ENCODE measurements around the gene FOXO4. TPM values are rescaled to one million over a fixed set of nuclear protein-coding genes. Genes with fewer than 3 reads are reported as not detected.

Gene FOXO4
- total RNA-seq, 1 donor from 2014 or later, result 6.5 TPM

GRCh38 chrX:71099736-71100135 is 4.1 kb downstream of the FOXO4 start:
- no peak for DNase-seq (ENCODE audit: low read depth)

GRCh38 chrX:71100581-71101505 is 5.2 kb downstream of the FOXO4 start:
- DNase-seq (ENCODE audit: low read depth), result no peak

DNA sequence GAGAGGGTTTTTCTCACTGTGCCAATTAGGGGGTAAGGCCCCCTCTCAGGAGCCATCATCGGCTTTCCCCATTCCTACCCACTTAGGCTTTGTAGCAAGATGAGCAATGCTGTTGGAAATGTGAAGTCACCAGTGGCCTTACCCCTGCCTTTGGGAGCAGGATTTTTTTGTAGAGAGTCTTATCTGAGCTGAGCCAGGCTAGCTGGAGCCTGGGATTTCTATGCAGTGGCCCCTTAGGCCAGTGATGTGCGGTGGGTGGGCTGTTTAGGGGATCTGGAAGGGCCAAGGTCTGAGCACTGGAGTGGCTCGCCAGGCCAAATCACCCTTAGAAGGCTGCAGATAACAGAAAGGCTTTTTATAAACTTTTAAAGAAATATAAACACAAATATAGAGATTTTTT is 6.6 kb downstream of the FOXO4 start:
- DNase-seq (ENCODE audit: low read depth), result no peak

- no peak for DNase-seq (ENCODE audit: low read depth)
These were observed 7.7 kb downstream of the FOXO4 start for GRCh38 chrX:71103110-71103983.

DNA sequence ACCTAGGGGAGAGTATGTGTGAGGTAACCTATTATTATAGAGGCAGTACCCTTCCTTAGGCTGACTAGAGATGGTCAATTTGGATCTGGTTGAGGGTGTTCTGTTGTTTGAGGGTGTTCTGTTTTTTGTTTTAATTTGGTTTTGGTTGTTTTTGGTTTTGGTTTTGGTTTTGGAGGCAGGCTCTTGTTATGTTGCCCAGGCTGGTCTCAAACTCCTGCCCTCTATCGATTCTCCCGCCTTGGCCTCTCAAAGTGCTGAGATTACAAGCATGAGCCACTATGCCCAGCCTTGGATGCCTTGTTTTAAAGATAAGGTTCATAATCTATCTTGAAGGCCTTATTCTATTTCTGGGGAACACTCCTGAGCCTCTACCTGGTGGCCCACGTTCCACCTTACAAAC is 10.0 kb downstream of the FOXO4 start:
- DNase-seq (ENCODE audit: low read depth), result no peak

DNA sequence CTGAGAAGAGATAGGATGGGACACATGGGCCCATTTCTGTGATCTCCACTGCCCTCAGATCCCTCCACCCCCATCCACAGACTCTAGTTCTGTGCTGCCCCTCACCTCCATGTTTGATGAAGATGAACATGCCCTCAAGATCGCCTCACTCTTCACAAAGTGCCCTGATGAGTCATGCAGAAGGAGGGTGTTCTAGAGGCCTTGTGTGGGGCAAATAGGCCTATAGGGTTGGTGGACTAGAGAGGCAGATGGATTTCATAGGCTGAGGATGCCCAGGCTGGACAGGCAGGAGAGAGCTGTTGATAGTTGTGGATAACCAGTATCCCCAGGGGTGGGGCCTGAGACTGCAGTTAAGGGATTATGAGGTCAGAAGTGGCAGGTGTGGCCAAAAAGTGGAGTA is 10.8 kb downstream of the FOXO4 start, which contains the start of gene CXorf65:
TSS of gene CXorf65 (minus strand) at position 314 of the 400 bp plus-strand sequence. CDS start at position 130, 184 bp downstream.
- DNase-seq (ENCODE audit: low read depth), result no peak

DNA sequence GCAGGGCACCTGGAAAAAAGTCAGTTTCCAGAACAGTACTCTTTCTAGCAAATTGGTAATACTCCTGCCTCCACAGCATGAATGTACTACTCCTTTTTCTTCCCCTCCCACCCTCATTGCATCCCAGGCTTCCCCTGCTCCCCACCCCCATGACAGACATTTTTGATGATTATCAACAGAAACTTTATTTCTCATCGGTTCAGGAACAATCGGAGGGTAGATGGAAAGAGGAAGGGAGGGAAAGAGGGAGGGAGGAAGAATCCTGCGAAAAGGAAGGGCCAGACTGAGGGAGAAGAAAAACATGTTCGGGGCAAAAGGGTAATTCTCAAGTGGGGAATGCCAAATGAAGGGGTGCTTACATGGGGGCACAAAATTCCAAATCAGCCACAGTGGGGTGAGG is 11.6 kb downstream of the FOXO4 start:
- DNase-seq (ENCODE audit: low read depth), result no peak

DNA sequence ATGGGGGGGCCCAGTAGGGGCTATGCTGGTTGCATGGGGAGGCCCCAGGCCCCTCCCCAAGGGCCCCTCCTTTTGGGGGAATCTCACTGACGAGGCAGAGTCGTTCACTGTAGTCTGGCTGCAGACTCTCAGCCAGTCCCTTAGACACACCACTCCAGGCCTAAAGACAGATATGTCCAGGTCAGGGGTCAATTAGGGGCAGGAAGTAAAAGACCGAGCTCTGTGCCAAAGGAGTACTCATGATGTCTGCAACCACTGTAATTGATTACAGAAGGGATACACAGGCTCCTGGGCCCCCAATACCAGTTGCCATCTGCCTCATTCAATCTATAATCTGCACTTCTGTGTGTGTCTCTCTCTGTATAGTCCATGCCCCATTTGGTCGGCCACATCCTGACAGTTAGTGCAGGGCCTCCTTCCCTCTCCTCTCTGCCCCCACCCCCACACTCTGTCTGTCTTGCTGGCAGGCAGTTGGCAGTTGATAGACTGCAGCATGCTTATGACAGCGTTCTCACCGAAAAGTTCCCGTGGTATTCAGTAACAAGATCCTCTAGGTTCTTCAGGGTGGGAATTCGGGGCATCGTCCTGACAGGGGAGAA is 12.2 kb downstream of the FOXO4 start:
- DNase-seq (ENCODE audit: low read depth), result no peak

DNA sequence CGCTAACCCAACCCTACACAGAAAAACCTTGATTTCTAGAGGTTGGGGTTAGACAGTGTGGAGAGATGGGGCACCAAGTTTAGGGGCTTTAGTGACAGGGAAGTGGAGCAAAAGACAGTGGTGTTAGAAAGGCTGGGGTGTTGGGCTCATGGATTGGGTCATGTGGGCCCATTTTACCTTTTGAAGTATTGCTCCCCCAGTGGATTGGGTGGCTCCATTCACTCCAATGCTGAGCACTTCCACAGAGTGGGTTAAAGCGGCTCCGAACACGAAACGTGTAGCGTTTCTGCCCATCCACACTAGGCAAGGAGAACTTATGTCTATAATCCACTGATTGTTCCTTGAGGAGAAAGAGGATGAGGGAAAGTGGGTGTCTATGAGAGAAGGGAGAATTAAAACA is 13.4 kb downstream of the FOXO4 start:
- DNase-seq (ENCODE audit: low read depth), result no peak

DNA sequence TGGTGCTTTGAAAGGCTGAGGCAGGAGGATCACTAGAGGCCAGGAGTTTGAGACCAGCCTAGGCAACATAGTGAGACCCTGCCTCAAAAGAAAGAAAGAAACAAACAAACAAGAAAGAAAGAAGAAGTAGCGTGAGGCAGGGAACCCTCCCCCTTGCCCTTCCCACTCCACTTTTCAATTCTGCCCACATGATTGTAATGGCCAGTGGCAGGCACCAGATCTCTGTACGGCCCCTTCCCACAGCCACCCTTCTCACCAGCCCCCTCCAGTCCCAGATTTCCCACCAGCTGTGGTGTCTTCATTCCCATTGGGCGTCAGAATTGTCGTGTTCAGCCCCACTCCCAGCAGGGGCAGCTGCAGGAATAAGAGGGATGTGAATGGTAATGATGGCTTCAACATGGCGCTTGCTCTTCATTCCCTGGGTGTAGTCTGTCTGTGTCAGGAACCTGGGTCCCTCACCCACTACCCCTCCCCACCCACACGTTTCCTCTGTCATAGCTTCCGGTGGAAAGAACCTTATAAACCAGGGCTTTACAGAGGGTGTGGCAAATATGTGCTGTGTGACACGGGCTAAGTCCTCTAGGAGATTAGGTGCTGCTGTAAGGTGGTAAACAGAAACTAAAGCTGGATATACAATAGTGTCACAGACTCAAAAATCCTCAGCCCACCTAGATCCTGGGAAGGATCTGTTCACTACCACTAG is 15.6 kb downstream of the FOXO4 start, which contains the start of gene IL2RG:
TSS of gene IL2RG (minus strand) at position 437 of the 703 bp plus-strand sequence. CDS start at position 399, 38 bp downstream.
- no peak for DNase-seq (ENCODE audit: low read depth)

DNA sequence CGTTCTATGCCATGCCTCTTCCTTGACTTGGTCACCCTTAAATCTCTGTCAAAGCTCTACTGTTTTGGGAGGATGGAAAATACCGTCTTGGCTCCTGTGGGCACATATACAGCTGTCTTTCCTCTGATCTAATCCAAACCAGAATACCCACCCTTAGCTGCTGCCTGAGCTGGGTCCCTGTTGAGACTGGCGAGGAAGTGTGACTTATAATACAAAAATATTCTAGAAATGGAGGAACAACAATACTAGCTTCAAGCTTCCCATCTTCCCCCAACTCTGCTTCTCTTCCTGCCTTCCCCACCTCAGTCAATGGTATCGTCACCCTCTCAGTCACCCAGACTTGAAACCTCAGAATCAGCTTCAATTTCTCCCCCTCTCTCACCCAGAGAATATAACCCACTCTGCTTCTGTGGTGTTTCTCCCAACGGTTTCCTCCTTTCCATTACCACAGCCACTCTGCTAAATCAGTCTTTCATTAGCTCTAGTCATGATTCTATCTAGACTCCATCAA is 16.3 kb downstream of the FOXO4 start:
- no peak for DNase-seq (ENCODE audit: low read depth)

DNA sequence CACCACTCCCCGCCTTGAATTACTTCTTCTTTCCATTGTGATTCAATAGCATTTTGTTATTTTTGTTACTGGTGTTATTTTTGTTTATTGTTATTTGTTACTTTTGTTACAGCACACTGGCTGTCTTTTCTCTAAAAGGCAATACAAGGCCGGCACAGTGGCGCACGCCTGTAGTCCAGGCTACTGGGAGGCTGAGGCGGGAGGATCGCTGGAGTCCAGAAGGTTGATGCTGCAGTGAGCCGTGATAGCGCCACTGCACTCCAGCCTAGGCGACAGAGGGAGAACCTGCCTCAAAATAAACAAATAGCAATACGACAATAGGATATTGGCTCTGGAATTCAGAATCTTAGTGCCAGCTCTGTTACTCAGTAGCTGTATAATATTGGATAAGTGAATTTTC is 21.7 kb downstream of the FOXO4 start:
- no peak for DNase-seq (ENCODE audit: low read depth)

DNA sequence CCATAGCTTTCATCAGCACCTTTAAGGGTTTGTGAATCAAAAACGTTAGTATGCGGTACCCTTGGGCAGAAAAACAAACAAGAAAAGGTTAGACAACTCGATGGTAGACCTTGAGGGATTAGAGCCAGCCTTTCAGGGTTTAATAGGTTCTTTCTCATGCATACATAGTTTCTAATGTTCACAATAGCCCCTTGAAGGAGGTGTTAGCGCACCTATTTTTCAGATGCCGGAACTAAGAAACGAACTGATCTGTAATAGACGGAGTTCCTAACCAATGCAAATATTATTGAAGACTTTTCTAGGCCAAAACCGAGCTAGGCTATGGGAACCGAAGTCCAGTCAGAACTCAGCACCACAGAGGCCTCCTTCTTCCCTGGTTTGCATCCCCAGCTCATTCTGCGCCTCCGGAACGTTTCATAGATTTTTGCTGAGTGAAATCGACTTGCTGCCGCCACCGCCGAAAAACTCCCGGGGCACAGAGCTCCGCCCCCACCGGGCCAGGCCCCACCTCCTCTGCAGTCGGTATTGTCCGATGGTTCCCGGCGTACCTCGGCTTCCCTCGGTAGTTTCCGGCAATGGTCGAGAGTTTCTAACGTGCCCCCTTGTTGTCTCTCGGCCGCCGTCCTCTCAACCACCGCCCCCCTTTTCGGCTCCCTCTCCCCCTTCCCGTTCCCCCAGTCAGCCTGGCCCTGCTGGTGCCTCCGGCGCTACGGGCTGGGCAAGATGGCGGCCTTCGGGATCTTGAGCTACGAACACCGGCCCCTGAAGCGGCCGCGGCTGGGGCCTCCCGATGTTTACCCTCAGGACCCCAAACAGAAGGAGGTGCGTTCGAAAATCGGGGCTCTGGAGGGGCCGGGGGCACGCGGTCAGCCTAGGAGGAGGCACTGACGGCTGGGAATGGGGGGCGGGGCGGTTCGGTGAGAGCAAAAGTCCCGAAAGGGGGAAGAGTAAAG is 22.7 kb downstream of the FOXO4 start, which contains the start of gene MED12:
TSS of gene MED12 (plus strand) at position 565 of the 953 bp plus-strand sequence. CDS start at position 724, 159 bp downstream.
- peak; percentile 69 for DNase-seq (ENCODE audit: low read depth)

DNA sequence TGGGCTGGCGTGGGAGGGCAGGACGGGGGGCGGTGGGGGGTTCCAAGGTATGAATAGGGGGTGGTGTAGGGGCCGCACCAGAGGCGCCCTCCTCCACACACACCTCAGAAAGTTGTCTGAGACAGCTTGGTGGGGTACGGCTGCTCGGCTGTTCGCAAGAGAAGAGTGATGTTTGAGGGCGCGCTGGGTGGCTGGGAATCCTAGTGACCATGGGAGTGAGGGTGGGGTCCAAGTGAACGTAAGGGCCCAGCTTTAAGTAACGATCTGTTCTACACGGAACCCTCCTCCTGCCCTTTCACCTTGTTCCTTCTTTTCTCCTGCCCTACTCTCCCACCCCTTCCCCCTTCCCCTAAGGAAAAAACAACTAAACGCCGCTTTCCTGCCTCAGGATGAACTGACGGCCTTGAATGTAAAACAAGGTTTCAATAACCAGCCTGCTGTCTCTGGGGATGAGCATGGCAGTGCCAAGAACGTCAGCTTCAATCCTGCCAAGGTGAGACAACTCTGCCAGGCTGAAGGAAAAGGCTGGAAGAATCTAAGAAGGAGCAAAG is 23.4 kb downstream of the FOXO4 start:
- DNase-seq (ENCODE audit: low read depth), result no peak

GRCh38 chrX:71128166-71128833 is 32.6 kb downstream of the FOXO4 start:
- no peak for DNase-seq (ENCODE audit: low read depth)

GRCh38 chrX:71128915-71129765 is 33.5 kb downstream of the FOXO4 start:
- no peak for DNase-seq (ENCODE audit: low read depth)

GRCh38 chrX:71131510-71131909 is 35.9 kb downstream of the FOXO4 start:
- DNase-seq (ENCODE audit: low read depth), result no peak

GRCh38 chrX:71140440-71140839 is 44.8 kb downstream of the FOXO4 start:
- no peak for DNase-seq (ENCODE audit: low read depth)

Measured in renal cortical epithelial cell (primary cell).